D721Med (cell line): ENCODE measurements around the gene PRUNE2.
A peak's percentile ranks its signal among the peaks of the same experiment; 100 is the strongest.
"Not testable (repeated sequence)": the region's sequence is repeated elsewhere in the genome, so short reads cannot be mapped to it uniquely, and the experiment has no call there.

Experiments used
- DNase-seq: peaks from one replicate; pipeline ENCODE4 v3.0.0; 2011; ENCODE audit warnings: low spot score; ENCODE audit not compliant: insufficient read length
- FAIRE-seq: peaks from 2 replicates; lab custom pipeline; 2011; peaks lifted over from hg19 to GRCh38; lab: Jason Lieb, UNC
- TF ChIP-seq, protein P1 (sequence below): IDR thresholded peaks from 2 replicates; pipeline ENCODE4 v1.5.1; 2012; ENCODE audit warnings: mild to moderate bottlenecking, control low read depth; ENCODE audit not compliant: insufficient read depth; ENCODE audit errors: missing control alignments

Gene PRUNE2

DNA sequence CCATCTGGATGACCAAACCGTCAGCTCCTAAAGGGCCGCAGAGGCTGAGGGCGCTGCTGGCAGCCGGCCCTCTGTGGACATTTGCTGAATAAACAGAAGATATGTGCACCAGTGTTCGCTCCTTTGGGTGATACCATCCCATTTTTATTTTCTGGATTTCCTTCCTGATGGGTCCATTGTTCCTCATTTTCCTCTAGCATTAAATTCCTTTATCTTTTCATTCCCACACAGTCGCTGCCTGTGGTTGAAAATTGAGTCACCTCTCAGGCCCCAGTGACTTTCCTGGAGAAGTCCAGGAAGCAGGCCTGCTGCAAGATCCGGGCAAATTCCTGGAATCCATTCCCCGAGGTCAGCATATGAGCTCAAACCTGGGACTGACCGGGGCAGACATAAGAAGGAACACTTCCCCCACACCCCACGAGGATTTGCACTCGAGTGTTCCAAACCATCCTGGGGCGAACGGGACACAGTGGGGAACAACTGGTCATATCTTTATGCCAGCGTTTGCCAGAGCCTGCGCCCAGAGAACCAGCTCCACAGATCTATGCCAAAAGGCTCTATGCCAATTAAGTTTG, 228.3 kb downstream of the PRUNE2 start:
- FAIRE-seq, result no peak
- TF ChIP-seq, protein P1, sequence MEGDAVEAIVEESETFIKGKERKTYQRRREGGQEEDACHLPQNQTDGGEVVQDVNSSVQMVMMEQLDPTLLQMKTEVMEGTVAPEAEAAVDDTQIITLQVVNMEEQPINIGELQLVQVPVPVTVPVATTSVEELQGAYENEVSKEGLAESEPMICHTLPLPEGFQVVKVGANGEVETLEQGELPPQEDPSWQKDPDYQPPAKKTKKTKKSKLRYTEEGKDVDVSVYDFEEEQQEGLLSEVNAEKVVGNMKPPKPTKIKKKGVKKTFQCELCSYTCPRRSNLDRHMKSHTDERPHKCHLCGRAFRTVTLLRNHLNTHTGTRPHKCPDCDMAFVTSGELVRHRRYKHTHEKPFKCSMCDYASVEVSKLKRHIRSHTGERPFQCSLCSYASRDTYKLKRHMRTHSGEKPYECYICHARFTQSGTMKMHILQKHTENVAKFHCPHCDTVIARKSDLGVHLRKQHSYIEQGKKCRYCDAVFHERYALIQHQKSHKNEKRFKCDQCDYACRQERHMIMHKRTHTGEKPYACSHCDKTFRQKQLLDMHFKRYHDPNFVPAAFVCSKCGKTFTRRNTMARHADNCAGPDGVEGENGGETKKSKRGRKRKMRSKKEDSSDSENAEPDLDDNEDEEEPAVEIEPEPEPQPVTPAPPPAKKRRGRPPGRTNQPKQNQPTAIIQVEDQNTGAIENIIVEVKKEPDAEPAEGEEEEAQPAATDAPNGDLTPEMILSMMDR, result no peak
- DNase-seq, result no peak

DNA sequence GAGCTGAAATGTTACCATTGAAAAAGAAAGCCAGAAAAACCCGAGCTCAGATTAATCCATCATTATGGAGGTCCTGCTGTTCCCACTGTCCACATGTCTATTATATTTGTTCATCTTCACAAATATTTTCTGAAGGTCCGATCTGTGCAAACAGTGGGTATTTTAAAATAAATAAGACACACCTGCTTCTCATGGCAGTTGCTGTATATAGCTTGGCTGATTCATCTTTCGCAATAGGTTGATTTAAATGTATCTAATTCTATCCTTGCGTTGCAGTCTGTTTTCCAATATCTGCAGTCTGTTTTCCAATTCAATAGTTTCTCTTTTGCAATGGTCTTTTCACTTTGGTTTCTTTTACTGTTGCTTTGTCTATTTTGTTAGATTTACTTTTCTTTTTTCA, 229.1 kb downstream of the PRUNE2 start:
- TF ChIP-seq, protein P1, result no peak
- no peak for DNase-seq
- no peak for FAIRE-seq

DNA sequence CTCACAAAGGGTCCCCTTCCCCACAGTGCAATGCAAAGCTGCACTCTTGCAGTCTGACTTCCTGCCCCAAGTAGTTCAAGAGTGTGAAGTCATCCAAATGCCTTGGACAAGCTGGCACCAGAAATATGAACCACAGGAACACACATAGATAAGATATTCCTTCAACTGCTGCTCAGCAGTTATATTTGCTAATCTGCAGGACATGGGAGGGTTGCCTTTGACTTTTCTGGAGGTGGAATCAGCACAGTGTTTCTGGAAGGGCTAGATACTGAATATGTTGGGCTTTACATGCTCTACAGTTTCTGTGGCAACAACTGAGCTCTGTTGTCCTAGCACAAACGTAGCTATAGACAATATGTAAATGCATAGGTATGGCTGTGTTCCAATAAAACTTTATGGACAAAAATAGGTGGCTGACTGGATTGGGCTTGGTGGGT, 238.4 kb downstream of the PRUNE2 start:
- DNase-seq, result no peak
- no peak for FAIRE-seq
- TF ChIP-seq, protein P1, result no peak

DNA sequence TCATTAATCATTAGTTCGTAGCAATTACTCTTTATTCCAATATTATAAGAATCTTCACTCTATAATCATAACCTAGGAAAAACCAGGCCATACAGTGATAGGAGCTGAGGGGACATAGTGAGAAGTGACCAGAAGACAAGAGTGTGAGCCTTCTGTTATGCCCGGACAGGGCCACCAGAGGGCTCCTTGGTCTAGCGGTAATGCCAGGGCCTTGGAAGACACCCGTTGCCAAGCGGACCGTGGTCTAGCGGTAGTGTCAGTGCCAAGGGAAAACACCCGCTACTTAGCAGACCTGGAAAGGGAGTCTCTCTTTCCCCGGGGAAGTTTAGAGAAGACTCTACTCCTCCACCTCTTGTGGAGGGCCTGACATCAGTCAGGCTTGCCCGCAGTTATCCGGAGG, 239.9 kb downstream of the PRUNE2 start:
- DNase-seq, FAIRE-seq: not testable (repeated sequence)
- TF ChIP-seq, protein P1, result peak; percentile 37

DNA sequence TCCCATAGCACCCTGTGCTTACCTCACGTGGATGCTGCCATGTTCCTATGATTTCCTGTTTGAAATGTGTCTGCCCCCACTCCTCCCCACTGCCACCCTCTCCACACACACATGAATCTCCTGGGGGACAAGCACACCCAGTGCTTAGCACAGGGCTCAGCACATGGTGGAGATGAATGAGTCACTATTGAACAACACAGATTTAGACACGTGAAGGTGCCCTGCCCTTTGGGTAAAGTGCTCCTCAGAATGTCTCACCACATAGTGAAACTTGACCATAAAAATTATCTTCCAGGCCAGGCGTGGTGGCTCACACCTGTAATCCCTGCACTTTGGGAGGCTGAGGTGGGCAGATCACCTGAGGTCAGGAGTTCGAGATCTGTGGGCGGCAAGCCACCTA, 240.5 kb downstream of the PRUNE2 start:
- TF ChIP-seq, protein P1, result no peak
- FAIRE-seq (no peak), DNase-seq (no peak)

DNA sequence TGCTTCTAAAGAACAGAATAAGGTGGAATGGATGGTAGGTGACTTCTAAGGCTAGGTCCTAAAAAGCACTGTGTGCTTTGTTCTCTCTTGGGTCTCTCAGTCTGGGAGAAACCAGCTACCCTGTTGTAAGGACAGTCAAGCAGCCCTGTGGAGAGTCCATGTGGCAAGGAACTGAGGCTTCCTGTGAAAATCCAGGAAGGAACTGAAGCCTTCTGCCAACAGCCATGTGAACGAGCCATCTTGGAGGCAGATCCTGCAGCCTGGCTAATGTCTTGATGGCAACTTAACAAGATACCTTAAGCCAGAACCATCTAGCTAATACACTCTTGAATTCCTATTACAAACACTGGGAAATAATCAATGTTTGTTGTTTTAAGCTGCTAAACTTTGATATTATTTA, 241.8 kb downstream of the PRUNE2 start:
- TF ChIP-seq, protein P1, result no peak
- DNase-seq (no peak), FAIRE-seq (no peak)

DNA sequence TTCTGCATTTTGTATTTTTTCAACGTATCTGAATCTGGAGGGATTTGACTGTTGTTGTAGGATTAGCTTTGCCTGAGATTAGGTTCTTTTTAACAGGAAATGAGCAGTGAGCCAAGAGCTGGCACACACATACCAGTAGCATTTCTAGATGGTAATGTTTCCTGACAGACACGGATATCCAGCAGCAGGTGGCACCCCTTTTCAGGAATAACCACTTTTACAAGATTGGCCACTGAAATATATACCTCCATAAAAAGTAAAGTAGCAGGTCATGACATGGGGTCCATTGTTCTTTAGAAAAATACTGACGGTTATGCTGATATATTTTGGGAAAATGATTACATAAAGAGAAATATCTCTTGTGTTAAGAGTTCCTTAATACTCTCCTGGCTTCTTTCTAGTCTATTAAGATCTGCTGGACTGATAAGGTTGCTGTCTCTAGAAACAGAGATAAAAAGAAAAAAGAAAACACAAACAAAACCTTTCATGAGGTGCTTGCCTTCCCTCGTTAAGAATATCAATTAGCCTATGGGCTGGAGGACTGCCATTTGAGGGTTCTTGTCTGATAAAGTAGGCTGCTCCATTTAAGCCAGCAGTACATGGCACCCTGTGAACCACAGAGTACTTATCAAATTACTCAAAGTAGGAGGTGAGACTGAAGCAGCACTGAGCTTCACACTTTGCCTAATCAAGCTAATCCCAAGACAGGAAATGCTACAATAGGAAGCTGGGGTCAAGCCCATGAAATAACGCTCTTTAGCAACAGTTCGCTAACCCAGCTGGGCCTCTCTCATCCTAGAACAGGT, 243.2 kb downstream of the PRUNE2 start:
- DNase-seq (no peak), FAIRE-seq (no peak)
- TF ChIP-seq, protein P1, result no peak
